HepG2 (cell line): ENCODE measurements around the gene MAOB. TPM values are rescaled to one million over a fixed set of nuclear protein-coding genes. Genes with fewer than 3 reads are reported as not detected.
A peak's percentile ranks its signal among the peaks of the same experiment; 100 is the strongest.

Experiments used
- FUBP1 ChIP-seq: sonication (generic); formaldehyde crosslinking; IDR thresholded peaks from 2 replicates; pipeline ENCODE4 v1.5.1; 2020; ENCODE audit warnings: missing genetic modification reagents, mild to moderate bottlenecking, borderline replicate concordance
- HNRNPUL1 ChIP-seq: fragments of 200-400 bp; formaldehyde crosslinking; IDR thresholded peaks from 2 replicates; pipeline ENCODE4 v1.6.1; 2017; ENCODE audit warnings: low read depth, mild to moderate bottlenecking, low read length, moderate library complexity
- IRF1 ChIP-seq: sonication (generic); formaldehyde crosslinking; IDR thresholded peaks from 2 replicates; pipeline ENCODE4 v1.4.0; 2020; ENCODE audit warnings: low read depth, mild to moderate bottlenecking, missing genetic modification reagents
- NAIF1 ChIP-seq: sonication (generic); formaldehyde crosslinking; IDR thresholded peaks from 2 replicates; pipeline ENCODE4 v1.5.0; 2020; ENCODE audit warnings: mild to moderate bottlenecking, missing genetic modification reagents, borderline replicate concordance
- NFE2 ChIP-seq: sonication (generic); formaldehyde crosslinking; IDR thresholded peaks from 2 replicates; pipeline ENCODE4 v1.4.0; 2020; ENCODE audit warnings: missing genetic modification reagents
- PHB2 ChIP-seq: fragments of 450-650 bp; IDR thresholded peaks from 2 replicates; pipeline ENCODE4 v1.6.1; 2018; ENCODE audit not compliant: partially characterized antibody
- RARG ChIP-seq: sonication (generic); formaldehyde crosslinking; IDR thresholded peaks from 2 replicates; pipeline ENCODE4 v1.4.0; 2020; ENCODE audit warnings: low read depth, mild to moderate bottlenecking, missing genetic modification reagents
- TFDP1 ChIP-seq: IDR thresholded peaks from 2 replicates; pipeline ENCODE4 v1.6.1; 2016; ENCODE audit warnings: missing compliant biosample characterization, missing genetic modification reagents, borderline replicate concordance
- ZNF253 ChIP-seq: sonication (generic); formaldehyde crosslinking; IDR thresholded peaks from 2 replicates; pipeline ENCODE4 v1.8.0; 2022; ENCODE audit warnings: mild to moderate bottlenecking, missing genetic modification reagents, borderline replicate concordance
- ZNF512 ChIP-seq: sonication (generic); formaldehyde crosslinking; IDR thresholded peaks from 2 replicates; pipeline ENCODE4 v1.4.0; 2020; ENCODE audit warnings: mild to moderate bottlenecking, missing genetic modification reagents
- ZXDC ChIP-seq: sonication (generic); formaldehyde crosslinking; IDR thresholded peaks from 2 replicates; pipeline ENCODE4 v1.5.0; 2020; ENCODE audit warnings: mild to moderate bottlenecking, missing genetic modification reagents
- polyA plus RNA-seq, 8 experiments: library from polyadenylated mRNA; depleted of rRNA in 3 of 8; stranded (reverse) in 7 of 8; unstranded in 1 of 8; fragments of >200 nt; fragmentation: Illumina TruSeq in 4 of 8; extraction: Trizol in 4 of 8; gene quantifications; 2 replicates each; pipeline versions ENCODE4 v1.2.1 to v1.2.3, GENCODE V29; 2011 to 2016; ENCODE audit warnings: low read depth in 4 of 8, missing spikeins in 1 of 8, mixed read lengths in 1 of 8; ENCODE audit not compliant: insufficient read depth in 1 of 8
- total RNA-seq, 5 experiments: library from RNA; depleted of rRNA; stranded (reverse); fragments of >200 nt; fragmentation: Illumina TruSeq; extraction: Trizol; gene quantifications; 2 replicates each; pipeline ENCODE4 v1.2.3, GENCODE V29; 2016; ENCODE audit warnings: low read depth in 1 of 5
- TF ChIP-seq, protein P1 (sequence below): sonication (generic); formaldehyde crosslinking; IDR thresholded peaks from 2 replicates; pipeline ENCODE4 v1.4.0; 2020; ENCODE audit warnings: mild to moderate bottlenecking, missing genetic modification reagents
- TF ChIP-seq, protein P2 (sequence below): sonication (generic); formaldehyde crosslinking; conservative IDR thresholded peaks from 2 replicates; pipeline ENCODE4 v1.5.0; 2020; ENCODE audit warnings: missing genetic modification reagents

Gene MAOB
- total and polyA plus RNA-seq, 2 of the 13 experiments (the other 11 are each of a cell fraction or from before 2014, with no cell fraction given) = 11.0 to 19.0 TPM

DNA sequence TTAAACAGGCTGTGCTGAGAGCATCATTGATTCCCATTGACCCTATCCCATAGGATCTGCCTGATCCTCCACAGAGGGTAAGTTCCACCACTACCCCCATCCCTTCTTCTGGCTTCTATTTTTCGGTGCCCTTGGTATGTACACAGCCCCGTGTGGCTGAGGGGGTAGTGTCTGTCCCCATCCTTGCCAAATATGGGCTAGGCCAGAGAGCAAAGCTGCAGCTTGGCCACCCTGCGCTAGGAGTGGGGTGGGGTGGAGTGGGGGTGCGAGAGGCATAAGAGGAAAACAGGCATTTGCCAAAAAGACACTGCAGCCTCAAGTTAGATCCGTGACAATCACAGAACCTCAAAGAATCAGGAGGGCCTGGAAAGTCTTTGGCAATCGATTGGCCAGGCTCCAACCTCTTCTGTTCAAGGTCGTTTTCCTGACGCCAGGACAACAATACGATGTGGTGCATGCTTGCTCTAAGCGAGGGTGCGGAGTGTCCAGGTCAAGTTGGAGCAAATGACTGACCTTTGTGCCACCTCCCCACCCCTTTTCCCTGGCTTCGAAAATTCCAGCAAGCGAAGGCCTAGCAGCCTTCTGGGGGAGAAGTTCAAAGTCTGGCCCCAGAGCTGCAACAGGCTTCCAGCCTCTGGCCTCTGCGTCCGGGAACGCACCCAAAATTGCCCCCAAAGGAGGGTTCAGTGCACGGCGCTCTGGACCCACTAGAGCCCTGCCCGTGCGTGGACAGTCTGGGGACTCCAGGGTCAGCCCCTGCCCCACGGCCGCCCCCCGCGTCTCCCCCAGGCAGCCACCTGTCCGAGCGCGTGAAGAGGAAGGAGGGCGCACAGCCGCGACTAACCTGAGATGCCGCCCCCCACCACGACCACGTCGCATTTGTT lies 598 bp downstream of the MAOB start (continued):
- TF ChIP-seq NAIF1 (CRISPR knock-in tag) (no peak), ZXDC (CRISPR knock-in tag) (0 out of 2 replicates have a peak, but pooled peaks have one; percentile 37), FUBP1 (no peak), IRF1 (CRISPR knock-in tag) (no peak), NFE2 (CRISPR knock-in tag) (no peak), TFDP1 (CRISPR knock-in tag) (no peak), ZNF253 (CRISPR knock-in tag) (no peak), PHB2 (no peak), RARG (CRISPR knock-in tag) (no peak), ZNF512 (no peak), HNRNPUL1 (no peak)
- TF ChIP-seq, protein P1, sequence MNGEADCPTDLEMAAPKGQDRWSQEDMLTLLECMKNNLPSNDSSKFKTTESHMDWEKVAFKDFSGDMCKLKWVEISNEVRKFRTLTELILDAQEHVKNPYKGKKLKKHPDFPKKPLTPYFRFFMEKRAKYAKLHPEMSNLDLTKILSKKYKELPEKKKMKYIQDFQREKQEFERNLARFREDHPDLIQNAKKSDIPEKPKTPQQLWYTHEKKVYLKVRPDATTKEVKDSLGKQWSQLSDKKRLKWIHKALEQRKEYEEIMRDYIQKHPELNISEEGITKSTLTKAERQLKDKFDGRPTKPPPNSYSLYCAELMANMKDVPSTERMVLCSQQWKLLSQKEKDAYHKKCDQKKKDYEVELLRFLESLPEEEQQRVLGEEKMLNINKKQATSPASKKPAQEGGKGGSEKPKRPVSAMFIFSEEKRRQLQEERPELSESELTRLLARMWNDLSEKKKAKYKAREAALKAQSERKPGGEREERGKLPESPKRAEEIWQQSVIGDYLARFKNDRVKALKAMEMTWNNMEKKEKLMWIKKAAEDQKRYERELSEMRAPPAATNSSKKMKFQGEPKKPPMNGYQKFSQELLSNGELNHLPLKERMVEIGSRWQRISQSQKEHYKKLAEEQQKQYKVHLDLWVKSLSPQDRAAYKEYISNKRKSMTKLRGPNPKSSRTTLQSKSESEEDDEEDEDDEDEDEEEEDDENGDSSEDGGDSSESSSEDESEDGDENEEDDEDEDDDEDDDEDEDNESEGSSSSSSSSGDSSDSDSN (CRISPR knock-in tag) = no peak
- TF ChIP-seq, protein P2, sequence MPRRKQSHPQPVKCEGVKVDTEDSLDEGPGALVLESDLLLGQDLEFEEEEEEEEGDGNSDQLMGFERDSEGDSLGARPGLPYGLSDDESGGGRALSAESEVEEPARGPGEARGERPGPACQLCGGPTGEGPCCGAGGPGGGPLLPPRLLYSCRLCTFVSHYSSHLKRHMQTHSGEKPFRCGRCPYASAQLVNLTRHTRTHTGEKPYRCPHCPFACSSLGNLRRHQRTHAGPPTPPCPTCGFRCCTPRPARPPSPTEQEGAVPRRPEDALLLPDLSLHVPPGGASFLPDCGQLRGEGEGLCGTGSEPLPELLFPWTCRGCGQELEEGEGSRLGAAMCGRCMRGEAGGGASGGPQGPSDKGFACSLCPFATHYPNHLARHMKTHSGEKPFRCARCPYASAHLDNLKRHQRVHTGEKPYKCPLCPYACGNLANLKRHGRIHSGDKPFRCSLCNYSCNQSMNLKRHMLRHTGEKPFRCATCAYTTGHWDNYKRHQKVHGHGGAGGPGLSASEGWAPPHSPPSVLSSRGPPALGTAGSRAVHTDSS (CRISPR knock-in tag) = no peak
